ENCODE measurements around the gene TMEM158.

The TMEM158 gene

GRCh38 chr3:45180051-45180450, 46.0 kb downstream of the TMEM158 start:
- H3K4me1 ChIP-seq (ENCODE audit: insufficient read depth, low read length) = peaks cover 48% of the 10 kb centered on the region
- no peaks in the 10 kb centered on the region for H3K9me3 ChIP-seq (ENCODE audit: low read length)
- no peaks in the 10 kb centered on the region for H3K27me3 ChIP-seq (ENCODE audit: control insufficient read depth in 1 of 2, insufficient read depth in 2 of 2, low read length in 2 of 2)
- no peak overlapping the region for H3K27ac ChIP-seq (ENCODE audit: low read depth, low read length)
- no peak overlapping the region for H3K4me3 ChIP-seq (ENCODE audit: low read depth in 1 of 2, low read length in 2 of 2)
- no peak overlapping the region for H3K9ac ChIP-seq (ENCODE audit: low read length)
- no peaks in the 10 kb centered on the region for H3K36me3 ChIP-seq (ENCODE audit: insufficient read depth, low read length)

DNA sequence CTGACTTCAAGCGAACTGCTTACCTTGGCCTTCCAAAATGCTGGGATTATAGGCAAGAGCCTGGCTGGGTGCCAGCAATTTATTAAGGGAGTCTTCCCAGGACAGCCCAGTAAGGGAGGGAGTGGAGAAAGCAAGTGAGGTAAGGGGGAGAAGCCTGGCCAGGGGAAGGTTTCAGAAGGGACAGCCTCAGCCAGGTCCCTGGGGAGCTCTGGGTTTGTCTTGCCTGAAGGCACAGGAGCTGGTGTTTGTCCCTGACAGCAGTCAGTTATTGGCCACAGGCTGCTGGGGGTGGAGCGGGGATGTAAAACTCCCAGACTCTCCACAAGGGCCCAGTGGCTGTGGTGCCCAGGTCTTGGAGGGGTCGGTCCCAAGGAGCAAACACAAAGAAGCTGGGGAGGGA, 46.9 kb downstream of the TMEM158 start:
- Histone ChIP-seq H3K36me3 (ENCODE audit: insufficient read depth, low read length) (no peaks in the 10 kb centered on the region), H3K9ac (ENCODE audit: low read length) (no peak overlapping the region), H3K27ac (ENCODE audit: low read depth, low read length) (no peak overlapping the region), H3K27me3 (ENCODE audit: control insufficient read depth in 1 of 2, insufficient read depth in 2 of 2, low read length in 2 of 2) (no peaks in the 10 kb centered on the region), H3K4me3 (ENCODE audit: low read depth in 1 of 2, low read length in 2 of 2) (no peak overlapping the region), H3K9me3 (ENCODE audit: low read length) (no peaks in the 10 kb centered on the region), H3K4me1 (ENCODE audit: insufficient read depth, low read length) (peaks cover 49% of the 10 kb centered on the region)

DNA sequence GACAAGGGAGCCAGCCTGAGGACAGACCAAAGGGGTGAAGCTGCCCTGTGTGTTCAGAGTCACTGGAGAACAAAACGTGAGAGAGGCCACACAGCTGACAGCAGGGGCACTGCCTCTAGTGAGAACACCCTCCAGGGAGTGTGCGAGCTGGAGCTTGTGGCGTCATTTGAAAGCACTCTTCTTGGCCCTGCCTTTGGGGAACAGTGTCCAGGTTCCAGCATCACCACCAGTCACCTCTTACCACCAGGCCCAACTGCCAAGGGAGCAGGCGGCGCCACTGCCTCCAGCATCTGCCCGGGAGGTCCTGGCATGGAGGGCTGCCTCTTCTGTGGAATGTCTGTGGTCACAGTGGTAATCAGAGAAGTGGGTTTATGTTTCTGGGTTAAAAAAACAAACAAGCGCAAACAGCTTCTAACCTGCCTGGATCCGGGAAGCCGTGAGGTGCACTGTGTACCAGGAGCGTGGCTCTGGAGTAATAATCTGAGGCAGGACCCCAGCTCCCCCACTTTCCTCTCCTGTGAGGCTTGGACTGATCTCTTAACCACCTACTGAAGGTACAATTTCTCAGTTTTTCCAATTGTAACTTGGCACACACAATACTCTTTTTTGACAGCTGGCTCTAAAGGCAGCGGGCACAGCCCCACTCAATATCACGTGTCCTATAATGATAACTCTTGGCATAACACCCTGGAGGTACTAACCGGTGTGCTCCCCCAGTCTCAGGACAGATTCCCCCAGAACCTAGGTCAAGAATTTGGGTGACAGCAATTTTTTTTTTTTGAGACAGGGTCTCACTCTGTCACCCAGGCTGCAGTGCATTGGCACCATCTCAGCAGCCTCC, 47.7 kb downstream of the TMEM158 start:
- peaks cover 48% of the 10 kb centered on the region for H3K4me1 ChIP-seq (ENCODE audit: insufficient read depth, low read length)
- no peaks in the 10 kb centered on the region for H3K27me3 ChIP-seq (ENCODE audit: control insufficient read depth in 1 of 2, insufficient read depth in 2 of 2, low read length in 2 of 2)
- no peaks in the 10 kb centered on the region for H3K36me3 ChIP-seq (ENCODE audit: insufficient read depth, low read length)
- no peak overlapping the region for H3K4me3 ChIP-seq (ENCODE audit: low read depth in 1 of 2, low read length in 2 of 2)
- H3K9me3 ChIP-seq (ENCODE audit: low read length) = no peaks in the 10 kb centered on the region
- H3K27ac ChIP-seq (ENCODE audit: low read depth, low read length) = no peak overlapping the region
- no peak overlapping the region for H3K9ac ChIP-seq (ENCODE audit: low read length)

DNA sequence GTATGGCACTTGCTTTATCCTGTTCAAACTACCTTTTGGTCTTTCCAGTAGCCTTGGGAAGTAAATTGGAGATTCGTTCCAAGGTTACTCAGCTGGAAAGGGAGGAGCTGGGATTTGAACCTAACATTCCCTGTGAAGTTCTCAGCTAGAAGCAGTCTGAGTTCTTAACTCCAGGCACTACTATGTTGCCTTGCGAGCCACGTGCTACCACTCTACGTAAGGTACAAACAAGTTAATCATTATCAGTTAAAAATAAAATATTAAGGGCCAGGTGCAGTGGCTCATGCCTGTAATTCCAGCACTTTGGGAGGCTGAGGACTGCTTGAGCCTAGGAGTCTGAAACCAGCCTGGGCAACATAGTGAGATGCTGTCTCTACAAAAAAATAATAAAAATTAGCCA, 49.2 kb downstream of the TMEM158 start:
- Histone ChIP-seq H3K9ac (ENCODE audit: low read length) (no peak overlapping the region), H3K9me3 (ENCODE audit: low read length) (no peaks in the 10 kb centered on the region), H3K36me3 (ENCODE audit: insufficient read depth, low read length) (no peaks in the 10 kb centered on the region), H3K27me3 (ENCODE audit: control insufficient read depth in 1 of 2, insufficient read depth in 2 of 2, low read length in 2 of 2) (no peaks in the 10 kb centered on the region), H3K4me1 (ENCODE audit: insufficient read depth, low read length) (peaks cover 42% of the 10 kb centered on the region), H3K4me3 (ENCODE audit: low read depth in 1 of 2, low read length in 2 of 2) (no peak overlapping the region), H3K27ac (ENCODE audit: low read depth, low read length) (no peak overlapping the region)
